Stomach smooth muscle (tissue), 2 donors: Measurements from ENCODE around the gene PBX1.

Experiments used
- H3K27ac ChIP-seq: one replicate; pipeline ENCODE4 v1.7.0; 2013; ENCODE audit warnings: mild to moderate bottlenecking, low read length, inconsistent platforms
- H3K27me3 ChIP-seq, 2 donors: one replicate each; pipeline ENCODE4 v1.7.0; 2013; ENCODE audit warnings: low read length in 2 of 2; ENCODE audit not compliant: insufficient read depth in 2 of 2, control insufficient read depth in 1 of 2
- H3K36me3 ChIP-seq, 2 donors: one replicate each; pipeline ENCODE4 v1.7.0; 2013; ENCODE audit warnings: low read length in 2 of 2; ENCODE audit not compliant: control insufficient read depth in 2 of 2, insufficient read depth in 2 of 2
- H3K4me1 ChIP-seq: one replicate; pipeline ENCODE4 v1.7.0; 2013; ENCODE audit warnings: low read length; ENCODE audit not compliant: control insufficient read depth, insufficient read depth
- H3K4me3 ChIP-seq, 2 donors: one replicate each; pipeline ENCODE4 v1.7.0; 2013; ENCODE audit warnings: low read length in 2 of 2
- H3K9ac ChIP-seq, 2 donors: one replicate each; pipeline ENCODE4 v1.7.0; 2013; ENCODE audit warnings: low read length in 2 of 2, mild to moderate bottlenecking in 1 of 2
- H3K9me3 ChIP-seq, 2 donors: one replicate each; pipeline ENCODE4 v1.7.0; 2013; ENCODE audit warnings: low read length in 2 of 2; ENCODE audit not compliant: control insufficient read depth in 2 of 2
- donor health status: healthy.
- donor health status: Pancreatic carcinoma.

Gene PBX1

GRCh38 chr1:164578479-164579200 is 19.7 kb downstream of the PBX1 start:
- H3K27me3 ChIP-seq, result no peaks in the 10 kb centered on the region
- no peaks in the 10 kb centered on the region for H3K9me3 ChIP-seq
- peak overlapping the region; percentile 75 for H3K27ac ChIP-seq
- H3K9ac ChIP-seq, result no peak overlapping the region
- peaks cover 2% of the 10 kb centered on the region in 2 donors for H3K36me3 ChIP-seq
- H3K4me1 ChIP-seq, result peaks cover 54% of the 10 kb centered on the region
- peak overlapping the region; percentile 8 to 28 for H3K4me3 ChIP-seq

GRCh38 chr1:164579381-164579780 is 20.4 kb downstream of the PBX1 start:
- Histone ChIP-seq H3K4me1 (peaks cover 48% of the 10 kb centered on the region), H3K36me3 (peaks cover 0 to 5% of the 10 kb centered on the region in 2 donors), H3K27ac (peak overlapping the region; percentile 75), H3K27me3 (no peaks in the 10 kb centered on the region), H3K9ac (no peak overlapping the region), H3K4me3 (peak overlapping the region in 1 of 2 donors; percentile 47), H3K9me3 (no peaks in the 10 kb centered on the region)

DNA sequence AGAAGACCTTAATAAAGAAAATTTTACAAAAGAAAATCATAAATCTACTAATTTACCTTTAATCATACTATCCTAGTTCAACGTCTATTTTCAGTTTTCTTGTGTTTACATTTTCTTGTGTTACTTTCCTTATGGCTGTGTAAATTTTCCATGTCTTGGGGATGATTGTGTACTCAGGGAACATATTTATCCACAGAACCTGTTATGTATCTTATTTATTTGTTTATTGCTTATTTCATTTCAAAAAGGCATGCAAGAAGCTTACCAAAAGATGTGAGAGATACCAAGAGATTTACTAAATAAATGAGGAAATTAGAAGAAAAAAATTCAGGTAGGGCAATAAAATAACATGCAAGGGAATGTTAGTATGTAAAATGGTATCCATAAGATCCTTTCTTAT is 22.8 kb downstream of the PBX1 start:
- Histone ChIP-seq H3K36me3 (peaks cover 2 to 3% of the 10 kb centered on the region in 2 donors), H3K27me3 (no peaks in the 10 kb centered on the region), H3K4me1 (peaks cover 50% of the 10 kb centered on the region), H3K27ac (no peak overlapping the region), H3K4me3 (no peak overlapping the region), H3K9ac (no peak overlapping the region), H3K9me3 (no peaks in the 10 kb centered on the region)

DNA sequence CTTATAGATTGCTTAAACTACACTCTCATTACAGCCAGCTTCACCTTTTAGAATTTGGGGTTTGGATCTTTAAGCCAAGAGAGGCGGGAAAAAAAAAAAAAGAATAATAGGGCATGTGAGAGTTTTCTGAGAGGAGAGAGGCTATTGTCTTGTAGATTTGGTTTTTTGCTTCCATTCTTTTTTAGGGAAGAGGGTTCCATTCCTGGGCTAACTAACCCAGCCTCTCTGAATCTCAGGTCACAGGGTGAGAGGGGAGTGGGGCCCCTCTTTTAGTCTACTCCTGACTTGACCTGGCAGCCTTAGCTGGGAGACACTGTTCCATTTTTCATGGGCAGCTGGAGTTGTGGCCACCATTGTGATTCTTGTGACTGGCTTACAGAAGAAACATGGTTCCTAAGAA is 24.2 kb downstream of the PBX1 start:
- H3K36me3 ChIP-seq, result peaks cover 3 to 5% of the 10 kb centered on the region in 2 donors
- H3K27ac ChIP-seq, result no peak overlapping the region
- H3K9ac ChIP-seq, result no peak overlapping the region
- H3K4me1 ChIP-seq, result peaks cover 51% of the 10 kb centered on the region
- no peak overlapping the region for H3K4me3 ChIP-seq
- no peaks in the 10 kb centered on the region for H3K9me3 ChIP-seq
- no peaks in the 10 kb centered on the region for H3K27me3 ChIP-seq

- Histone ChIP-seq H3K27ac (peak overlapping the region; percentile 86), H3K4me3 (no peak overlapping the region), H3K9ac (no peak overlapping the region), H3K27me3 (no peaks in the 10 kb centered on the region), H3K4me1 (peaks cover 50% of the 10 kb centered on the region), H3K36me3 (peaks cover 3 to 5% of the 10 kb centered on the region in 2 donors), H3K9me3 (no peaks in the 10 kb centered on the region)
Observed at GRCh38 chr1:164583835-164584539, 25.0 kb downstream of the PBX1 start.

DNA sequence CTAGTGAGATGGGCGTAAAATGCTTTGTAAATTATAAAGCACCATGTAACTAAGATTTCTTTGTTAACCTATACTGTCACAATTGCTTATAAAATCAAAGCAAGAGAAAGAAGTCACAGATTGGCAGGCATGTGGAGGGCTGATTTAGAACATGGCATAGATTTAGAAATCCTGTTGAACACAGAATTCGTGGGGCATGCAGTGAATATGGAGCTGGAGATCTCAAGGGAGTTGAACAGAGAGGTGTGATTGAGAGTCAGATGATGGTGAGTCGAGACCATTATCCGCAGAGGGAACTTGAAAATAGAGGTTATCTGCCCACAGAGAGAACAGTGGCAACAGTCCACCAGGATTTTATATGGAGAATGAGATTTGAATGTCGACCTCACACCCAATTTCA is 27.6 kb downstream of the PBX1 start:
- Histone ChIP-seq H3K27ac (peak overlapping the region; percentile 86), H3K4me3 (no peak overlapping the region), H3K9ac (peak overlapping the region in 1 of 2 donors; percentile 16), H3K4me1 (peaks cover 60% of the 10 kb centered on the region), H3K27me3 (no peaks in the 10 kb centered on the region), H3K9me3 (no peaks in the 10 kb centered on the region), H3K36me3 (peaks cover 3 to 5% of the 10 kb centered on the region in 2 donors)

DNA sequence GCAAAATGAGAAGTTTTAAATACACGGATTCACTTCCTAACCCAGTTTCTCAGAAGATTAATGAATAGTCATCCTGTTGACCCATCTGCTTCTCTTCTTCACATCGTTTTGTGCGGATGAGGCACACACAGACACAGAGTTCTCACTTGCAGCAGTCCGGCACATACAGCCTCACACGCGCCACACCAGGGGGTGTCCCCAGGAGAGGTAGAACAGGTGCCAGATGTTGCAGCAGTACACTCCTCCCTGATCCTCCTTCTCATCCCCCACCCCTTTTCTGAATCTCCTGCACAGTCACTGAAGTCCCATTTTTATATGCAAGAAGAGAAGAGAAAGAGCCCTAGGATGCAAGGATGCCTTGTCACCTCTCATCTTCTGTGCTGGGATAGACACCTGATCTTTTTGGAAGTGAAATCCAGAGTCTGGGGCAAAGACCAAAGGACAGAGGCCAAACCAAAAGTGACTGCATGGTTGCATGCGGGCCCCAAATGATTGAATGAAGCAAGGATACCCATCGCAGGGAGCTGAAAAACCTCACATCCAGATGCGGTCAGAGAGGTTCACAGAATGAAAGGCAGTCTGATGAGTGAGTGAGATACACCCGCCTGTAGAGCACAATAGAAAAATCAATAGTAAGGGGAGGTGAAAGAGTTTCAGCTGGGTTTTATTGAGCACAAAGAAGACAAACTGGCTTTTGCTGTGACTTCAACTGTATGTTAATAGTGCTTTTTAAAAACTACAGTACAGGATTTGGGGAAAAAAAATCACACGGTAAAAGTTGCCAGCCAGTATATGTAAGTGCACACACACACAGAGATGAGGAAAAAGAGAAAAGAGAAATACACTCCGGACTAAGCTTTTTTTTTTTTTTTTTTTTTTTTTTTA is 28.9 kb downstream of the PBX1 start:
- H3K4me1 ChIP-seq, result peaks cover 67% of the 10 kb centered on the region
- H3K9me3 ChIP-seq, result no peaks in the 10 kb centered on the region
- H3K4me3 ChIP-seq, result peak overlapping the region in 1 of 2 donors; percentile 58
- H3K9ac ChIP-seq, result peak overlapping the region; percentile 5 to 36
- peaks cover 3 to 5% of the 10 kb centered on the region in 2 donors for H3K36me3 ChIP-seq
- no peaks in the 10 kb centered on the region for H3K27me3 ChIP-seq
- peak overlapping the region; percentile 86 for H3K27ac ChIP-seq

GRCh38 chr1:164588516-164589341 is 29.7 kb downstream of the PBX1 start:
- Histone ChIP-seq H3K4me1 (peaks cover 64% of the 10 kb centered on the region), H3K27ac (peak overlapping the region; percentile 86), H3K9ac (peak overlapping the region; percentile 49 to 68)

GRCh38 chr1:164589408-164589807 is 30.4 kb downstream of the PBX1 start:
- H3K9ac ChIP-seq, result peak overlapping the region; percentile 49 to 68
- H3K27me3 ChIP-seq, result no peaks in the 10 kb centered on the region
- H3K9me3 ChIP-seq, result no peaks in the 10 kb centered on the region
- peak overlapping the region; percentile 86 for H3K27ac ChIP-seq
- H3K4me3 ChIP-seq, result peak overlapping the region; percentile 17 to 59
- H3K4me1 ChIP-seq, result peaks cover 63% of the 10 kb centered on the region
- H3K36me3 ChIP-seq, result peaks cover 0 to 5% of the 10 kb centered on the region in 2 donors

More at GRCh38 chr1:164588516-164589341, 29.7 kb downstream of the PBX1 start:
- Histone ChIP-seq H3K9me3 (no peaks in the 10 kb centered on the region), H3K36me3 (peaks cover 2 to 5% of the 10 kb centered on the region in 2 donors), H3K27me3 (no peaks in the 10 kb centered on the region), H3K4me3 (peak overlapping the region; percentile 17 to 59)
